B cell (primary cell): ENCODE measurements around the gene RASL10A. TPM values are rescaled to one million over a fixed set of nuclear protein-coding genes. Genes with fewer than 3 reads are reported as not detected.

Experiments
- ATAC-seq: fragments of 200-7000 bp; cut with Tn5 transposase; one replicate; pipeline ENCODE4 v1.10.0; 2021; ENCODE audit warnings: low read depth, mild to moderate bottlenecking, moderate number of reproducible peaks, moderate library complexity
- CTCF ChIA-PET: fragments of 350-600 bp; sonication (Branson Sonifier 250); formaldehyde crosslinking; loops from one replicate; lab custom pipeline; 2021; ENCODE audit warnings: antibody characterized with exemption, inconsistent platforms; lab: Charles Lee
- POLR2A ChIA-PET: fragments of 350-600 bp; sonication (Branson Sonifier 250); formaldehyde crosslinking; loops from one replicate; lab custom pipeline; 2021; ENCODE audit warnings: antibody characterized with exemption; lab: Charles Lee
- DNase-seq: peaks from one replicate; pipeline ENCODE4 v3.0.0; 2013
- H2AFZ ChIP-seq: 2 replicates; pipeline ENCODE4 v1.6.1; 2012; ENCODE audit warnings: mild to moderate bottlenecking, low read depth, low read length; ENCODE audit not compliant: insufficient read depth, poor library complexity, severe bottlenecking
- H3K27ac ChIP-seq, 2 donors: 1 replicate in 1 of 2; 2 replicates in 1 of 2; pipeline ENCODE4 v1.5.1; 2012 to 2013; ENCODE audit warnings: low read length in 2 of 2, mild to moderate bottlenecking in 2 of 2, moderate library complexity in 1 of 2
- H3K27me3 ChIP-seq, 4 experiments: fragments of 200-600 bp in 1 of 4; sonication (generic) in 1 of 4; replicated peaks in 1 of 4; 1 replicate in 2 of 4; 2 replicates in 2 of 4; pipeline versions ENCODE4 v1.6.1 to v1.7.0; 2013 to 2016; ENCODE audit warnings: low read length in 3 of 4, mild to moderate bottlenecking in 2 of 4, mixed read lengths in 1 of 4, moderate library complexity in 1 of 4; ENCODE audit not compliant: insufficient read depth in 4 of 4, control insufficient read depth in 3 of 4; ENCODE audit errors: control extremely low read depth in 1 of 4
- H3K36me3 ChIP-seq, 2 experiments: replicated peaks in 1 of 2; 1 replicate in 1 of 2; 2 replicates in 1 of 2; pipeline versions ENCODE4 v1.6.1 to v1.7.1; 2013; ENCODE audit warnings: low read length in 1 of 2; ENCODE audit not compliant: insufficient read depth in 2 of 2, control insufficient read depth in 1 of 2; ENCODE audit errors: control extremely low read depth in 1 of 2, extremely low read depth in 1 of 2
- H3K4me1 ChIP-seq, 2 donors: fragments of 200-600 bp in 1 of 2; sonication (generic) in 1 of 2; 1 replicate in 1 of 2; 2 replicates in 1 of 2; pipeline versions ENCODE4 v1.5.1 to v1.6.1; 2013 to 2017; ENCODE audit warnings: low read length in 2 of 2; ENCODE audit not compliant: control insufficient read depth in 2 of 2, insufficient read depth in 2 of 2
- H3K4me2 ChIP-seq: replicated peaks from 2 replicates; pipeline ENCODE3; 2012; ENCODE audit warnings: mild to moderate bottlenecking, low read depth, low read length; ENCODE audit not compliant: poor library complexity, severe bottlenecking
- H3K4me3 ChIP-seq, 5 experiments: fragments of 200-600 bp in 1 of 5; sonication (generic) in 1 of 5; 1 replicate in 3 of 5; 2 replicates in 2 of 5; pipeline versions ENCODE4 v1.5.1 to v1.7.0; 2011 to 2016; ENCODE audit warnings: low read length in 4 of 5, mild to moderate bottlenecking in 4 of 5, low read depth in 2 of 5, control low read depth in 1 of 5, moderate library complexity in 1 of 5; ENCODE audit not compliant: insufficient read depth in 1 of 5; ENCODE audit errors: control extremely low read depth in 1 of 5, extremely low read depth in 1 of 5
- H3K79me2 ChIP-seq: fragments of 200-600 bp; sonication (generic); one replicate; pipeline ENCODE4 v1.6.0; 2016; ENCODE audit warnings: low read length; ENCODE audit not compliant: control insufficient read depth, insufficient read depth
- H3K9ac ChIP-seq: fragments of 200-600 bp; sonication (generic); 2 replicates; pipeline ENCODE4 v1.6.1; 2017; ENCODE audit warnings: mild to moderate bottlenecking, low read length, moderate library complexity
- H3K9me3 ChIP-seq, 3 donors: one replicate each; pipeline versions ENCODE4 v1.6.1 to v1.7.1; 2013; ENCODE audit warnings: low read length in 2 of 3; ENCODE audit not compliant: control insufficient read depth in 2 of 3, insufficient read depth in 1 of 3; ENCODE audit errors: control extremely low read depth in 1 of 3
- H4K20me1 ChIP-seq: 2 replicates; pipeline ENCODE4 v1.6.0; 2012; ENCODE audit warnings: mild to moderate bottlenecking, low read length; ENCODE audit not compliant: insufficient read depth, control insufficient read depth, poor library complexity, severe bottlenecking
- H3K27ac Mint-ChIP-seq: one replicate; pipeline ENCODE4 v1.8.0; 2021; ENCODE audit warnings: mixed read lengths
- H3K27me3 Mint-ChIP-seq: one replicate; pipeline ENCODE4 v1.8.0; 2021; ENCODE audit warnings: mixed read lengths
- H3K4me1 Mint-ChIP-seq: one replicate; pipeline ENCODE4 v1.8.0; 2021; ENCODE audit warnings: mixed read lengths
- H3K4me3 Mint-ChIP-seq: one replicate; pipeline ENCODE4 v1.8.0; 2021; ENCODE audit warnings: mixed read lengths
- H3K9me3 Mint-ChIP-seq: one replicate; pipeline ENCODE4 v1.8.0; 2022; ENCODE audit warnings: mixed read lengths; ENCODE audit not compliant: insufficient read depth
- EZH2 ChIP-seq: IDR thresholded peaks from 2 replicates; pipeline ENCODE4 v1.6.1; 2012; ENCODE audit warnings: borderline replicate concordance, low read depth, mild to moderate bottlenecking, moderate library complexity, low read length; ENCODE audit not compliant: insufficient read depth, poor library complexity, severe bottlenecking
- WGBS: methylation state at CpG from one replicate; pipeline ENCODE4 v1.1.5; 2013; ENCODE audit warnings: missing lambda C conversion rate; ENCODE audit not compliant: insufficient coverage; 5-methylcytosine and 5-hydroxymethylcytosine counted together
- intact Hi-C: fragments of 100-400 bp; cut with micrococcal nuclease; formaldehyde crosslinking; loops from one replicate; pipeline ENCODE4 v1.10.0; 2022
- polyA plus RNA-seq: library from polyadenylated mRNA; depleted of rRNA; stranded (reverse); fragments of >200 nt; gene quantifications from 2 replicates; pipeline ENCODE4 v1.2.3, GENCODE V29; 2012
- total RNA-seq, 2 donors: library from RNA; stranded (reverse); fragments of 120-200 nt in 1 of 2; gene quantifications; 1 replicate in 1 of 2; 2 replicates in 1 of 2; pipeline versions ENCODE4 v1.2.3 to v1.2.4, GENCODE V29; 2013 to 2022
- TF ChIP-seq, protein P1 (sequence below): fragments of 200-600 bp; IDR thresholded peaks from one replicate; pipeline ENCODE4 v1.8.0; 2022; ENCODE audit warnings: antibody characterized with exemption, mild to moderate bottlenecking

The RASL10A gene
- total and polyA plus RNA-seq, 2 donors (not counting 1 experiment from before 2014, with no cell fraction given) = 2.8 to 4.7 TPM

DNA sequence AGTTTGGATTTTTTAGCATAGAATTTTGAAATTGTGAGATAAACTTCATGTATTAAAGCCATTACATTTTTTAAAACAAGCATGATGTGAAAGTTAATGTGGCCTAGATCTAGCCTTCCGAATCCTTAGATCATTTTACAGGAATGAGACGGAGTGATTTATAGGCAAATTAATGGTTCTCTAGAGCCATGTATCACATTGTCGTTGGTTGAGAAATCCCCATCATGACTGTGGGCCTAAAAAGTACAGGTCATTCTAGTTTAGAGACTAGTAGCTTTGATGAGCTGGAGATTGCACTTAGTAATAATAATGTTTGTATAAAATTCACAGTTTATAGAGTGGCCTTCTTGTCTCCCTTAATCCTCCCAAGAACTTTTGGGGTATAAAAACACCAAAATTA, 40.3 kb downstream of the RASL10A start:
- Mint-ChIP-seq H3K9me3 (no peaks in the 10 kb centered on the region), H3K27ac (no peak overlapping the region), H3K4me1 (peaks cover 60% of the 10 kb centered on the region), H3K4me3 (no peak overlapping the region), H3K27me3 (no peaks in the 10 kb centered on the region)
- peaks cover 94% of the 10 kb centered on the region for H3K79me2 ChIP-seq
- no peaks in the 10 kb centered on the region for H3K27me3 ChIP-seq
- H3K27ac ChIP-seq = no peak overlapping the region
- WGBS = 86% methylated on average over 2 of the region's 3 CpGs
- intact Hi-C loops = no loop called here
- H3K4me3 ChIP-seq = no peak overlapping the region
- H3K9ac ChIP-seq = no peak overlapping the region
- peaks cover 0 to 2% (median 0%) of the 10 kb centered on the region in 3 donors for H3K9me3 ChIP-seq
- peaks cover 87% of the 10 kb centered on the region for H4K20me1 ChIP-seq
- CTCF ChIA-PET = no interaction called here
- no peak overlapping the region for H2AFZ ChIP-seq
- peaks cover 20 to 23% of the 10 kb centered on the region in 2 donors for H3K4me1 ChIP-seq
- ATAC-seq (no peak), DNase-seq (no peak)
- POLR2A ChIA-PET = no interaction called here
- TF ChIP-seq, protein P1, sequence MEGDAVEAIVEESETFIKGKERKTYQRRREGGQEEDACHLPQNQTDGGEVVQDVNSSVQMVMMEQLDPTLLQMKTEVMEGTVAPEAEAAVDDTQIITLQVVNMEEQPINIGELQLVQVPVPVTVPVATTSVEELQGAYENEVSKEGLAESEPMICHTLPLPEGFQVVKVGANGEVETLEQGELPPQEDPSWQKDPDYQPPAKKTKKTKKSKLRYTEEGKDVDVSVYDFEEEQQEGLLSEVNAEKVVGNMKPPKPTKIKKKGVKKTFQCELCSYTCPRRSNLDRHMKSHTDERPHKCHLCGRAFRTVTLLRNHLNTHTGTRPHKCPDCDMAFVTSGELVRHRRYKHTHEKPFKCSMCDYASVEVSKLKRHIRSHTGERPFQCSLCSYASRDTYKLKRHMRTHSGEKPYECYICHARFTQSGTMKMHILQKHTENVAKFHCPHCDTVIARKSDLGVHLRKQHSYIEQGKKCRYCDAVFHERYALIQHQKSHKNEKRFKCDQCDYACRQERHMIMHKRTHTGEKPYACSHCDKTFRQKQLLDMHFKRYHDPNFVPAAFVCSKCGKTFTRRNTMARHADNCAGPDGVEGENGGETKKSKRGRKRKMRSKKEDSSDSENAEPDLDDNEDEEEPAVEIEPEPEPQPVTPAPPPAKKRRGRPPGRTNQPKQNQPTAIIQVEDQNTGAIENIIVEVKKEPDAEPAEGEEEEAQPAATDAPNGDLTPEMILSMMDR = no peak
- TF ChIP-seq EZH2 = no peak
- no peak overlapping the region for H3K4me2 ChIP-seq
- peaks cover 8 to 77% of the 10 kb centered on the region in 2 experiments for H3K36me3 ChIP-seq

DNA sequence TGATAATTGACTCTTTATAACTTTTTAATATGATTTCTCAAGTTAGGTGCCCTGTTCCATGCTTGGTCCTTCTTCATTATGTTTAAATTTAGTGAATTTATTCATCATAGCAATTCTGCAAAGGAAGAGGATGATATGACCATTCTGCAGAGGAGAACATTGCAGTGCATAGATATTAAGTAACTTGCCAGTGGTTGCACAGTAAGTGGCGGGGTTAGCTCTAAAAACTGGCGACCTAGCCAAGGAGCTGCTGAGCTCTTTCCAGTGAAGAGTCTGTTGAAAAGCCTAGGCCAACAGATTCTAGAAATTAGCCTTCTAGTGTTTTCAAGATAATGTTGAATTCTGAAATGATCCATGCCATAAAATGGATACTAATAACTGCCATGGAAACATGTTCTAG, 42.9 kb downstream of the RASL10A start:
- no peaks in the 10 kb centered on the region for H3K27me3 Mint-ChIP-seq
- Histone ChIP-seq H3K4me2 (no peak overlapping the region), H3K79me2 (peaks cover 97% of the 10 kb centered on the region), H3K4me3 (no peak overlapping the region), H3K9me3 (no peaks in the 10 kb centered on the region), H3K27ac (no peak overlapping the region), H3K36me3 (peaks cover 2 to 57% of the 10 kb centered on the region in 2 experiments), H4K20me1 (peaks cover 82% of the 10 kb centered on the region), H2AFZ (no peak overlapping the region), H3K27me3 (no peaks in the 10 kb centered on the region), H3K9ac (no peak overlapping the region), H3K4me1 (peaks cover 33 to 34% of the 10 kb centered on the region in 2 donors)
- 100% methylated on average over 2 of the region's 2 CpGs for WGBS
- DNase-seq (no peak), ATAC-seq (no peak)
- CTCF ChIA-PET = interaction anchor here (1.6 kb wide), 1 partner anchor 27 kb away, joined by 5 read pairs; no protein-coding TSS in a partner anchor
- H3K4me1 Mint-ChIP-seq = peaks cover 72% of the 10 kb centered on the region
- H3K9me3 Mint-ChIP-seq = no peaks in the 10 kb centered on the region
- no peak overlapping the region for H3K27ac Mint-ChIP-seq
- no peak overlapping the region for H3K4me3 Mint-ChIP-seq
- intact Hi-C loops = no loop called here
- no peak for TF ChIP-seq EZH2
- TF ChIP-seq, protein P1 = no peak
- POLR2A ChIA-PET = no interaction called here
